GM19468 (cell line): ENCODE results near the gene EIF3L.

ENCODE experiments used
- ATAC-seq: cut with Tn5 transposase; IDR thresholded peaks from one replicate; pipeline ENCODE4 v1.9.1; 2021; ENCODE audit warnings: mild to moderate bottlenecking, moderate library complexity, moderate number of reproducible peaks; ENCODE audit not compliant: unreplicated experiment; ENCODE audit errors: extremely low read depth

EIF3L gene

DNA sequence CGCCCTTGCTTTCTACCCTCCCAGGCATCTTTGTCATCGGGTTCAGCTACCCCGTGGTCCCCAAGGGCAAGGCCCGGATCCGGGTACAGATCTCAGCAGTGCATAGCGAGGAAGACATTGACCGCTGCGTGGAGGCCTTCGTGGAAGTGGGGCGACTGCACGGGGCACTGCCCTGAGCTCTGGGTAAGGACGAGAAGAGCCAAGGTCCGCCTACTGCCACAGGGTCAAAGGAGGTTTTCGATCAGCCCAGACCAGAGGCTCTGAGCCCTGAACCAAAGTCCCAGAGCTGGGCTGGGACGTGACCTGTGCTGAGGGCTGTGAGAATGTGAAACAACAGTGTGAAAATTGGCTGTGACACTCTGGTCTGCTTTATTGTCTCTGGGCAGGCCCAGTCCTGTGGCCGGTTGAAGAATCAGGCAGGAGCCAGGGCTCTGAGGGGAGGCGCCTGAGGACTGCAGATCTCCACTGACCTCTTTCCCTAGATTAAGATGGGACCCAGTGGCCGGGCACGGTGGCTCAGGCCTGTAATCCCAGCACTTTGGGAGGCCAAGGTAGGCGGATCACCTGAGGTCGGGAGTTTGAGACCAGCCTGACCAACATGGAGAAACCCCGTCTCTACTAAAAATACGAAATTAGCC is 32.6 kb upstream of the EIF3L start:
- ATAC-seq = no peak

DNA sequence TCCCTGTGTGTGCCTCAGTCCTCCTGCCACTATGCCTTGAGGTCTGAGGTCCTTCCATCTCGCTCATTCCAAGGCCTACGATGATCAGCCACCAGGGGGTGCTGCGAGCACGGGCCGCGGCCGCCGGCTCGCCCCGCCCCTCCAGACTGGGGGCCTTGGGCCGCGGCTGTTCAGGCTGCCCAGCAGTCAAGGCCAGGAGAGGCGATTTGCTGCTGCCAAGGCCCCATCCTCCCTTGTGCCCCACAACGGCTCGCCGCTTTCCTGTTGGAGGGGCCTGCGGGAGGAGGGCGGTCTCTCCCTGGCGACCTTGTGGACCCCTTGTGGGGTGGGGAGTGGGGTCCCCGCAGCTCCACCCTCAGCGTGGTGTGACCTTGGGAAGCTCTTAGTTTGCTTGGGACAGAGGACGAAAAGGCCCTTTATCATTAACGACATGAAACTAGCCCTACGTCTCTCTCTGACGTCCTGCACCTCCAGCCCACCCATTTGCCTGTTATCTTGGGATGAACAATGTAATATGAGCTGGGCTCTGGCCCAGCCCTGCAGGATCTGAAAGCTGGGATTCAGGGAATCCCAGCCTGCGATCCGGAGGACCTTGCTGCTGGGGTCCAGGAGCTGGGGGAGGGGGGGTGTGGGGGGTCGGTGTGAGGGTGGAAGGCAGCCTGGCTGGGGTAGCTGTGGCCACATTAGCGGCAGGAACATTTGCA is 31.4 kb upstream of the EIF3L start:
- ATAC-seq = no peak

DNA sequence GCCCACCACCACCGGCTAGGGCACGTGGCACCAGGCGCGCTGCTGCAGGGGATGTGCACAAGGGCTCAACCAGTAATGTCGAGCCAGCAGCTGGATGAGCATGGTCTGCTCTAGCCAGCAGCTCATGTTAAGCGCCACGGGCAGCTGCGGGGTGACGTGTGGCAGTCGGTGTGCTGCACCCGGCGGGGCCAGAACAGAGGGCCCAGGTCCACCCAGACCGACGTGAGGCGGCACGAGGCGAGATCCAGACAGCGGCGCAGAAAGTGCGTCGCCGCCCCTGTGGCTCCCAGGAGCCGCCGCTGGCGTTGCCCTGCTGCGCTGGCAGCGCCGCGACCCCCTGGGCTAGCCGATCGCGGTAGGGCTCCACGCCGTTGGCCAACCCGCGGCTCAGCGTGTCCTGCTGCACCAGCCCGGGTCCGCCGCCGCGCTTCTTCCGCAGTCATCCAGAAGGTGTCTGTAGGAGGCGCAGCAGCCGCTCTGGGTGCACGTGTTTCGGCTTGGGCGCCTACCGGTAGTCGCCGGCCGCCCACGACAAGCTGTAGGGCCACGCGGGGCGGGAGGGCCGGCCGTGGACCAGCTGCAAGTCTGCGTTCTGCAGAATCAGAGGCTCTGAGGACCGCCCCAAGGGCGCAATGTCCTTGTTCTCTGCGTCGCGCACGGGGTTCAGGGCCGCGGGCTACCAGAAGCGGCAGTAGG is 30.7 kb upstream of the EIF3L start:
- no peak for ATAC-seq

DNA sequence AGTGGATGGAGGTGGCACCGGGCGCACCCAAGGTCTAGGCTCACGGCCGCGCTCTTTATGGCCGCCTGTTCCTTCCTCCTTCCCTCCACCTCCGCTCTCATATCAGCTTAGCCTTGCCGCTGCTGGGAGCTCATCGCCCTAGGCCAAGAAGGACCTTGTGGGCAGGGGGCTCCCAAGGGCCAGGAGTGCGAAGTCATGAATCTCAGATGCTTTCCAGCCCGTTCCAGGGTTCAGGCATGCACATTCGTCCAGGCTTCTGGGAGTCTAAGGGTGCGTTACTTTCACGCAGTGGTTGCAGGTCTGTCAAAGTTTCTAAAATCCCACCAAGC is 30.1 kb upstream of the EIF3L start:
- no peak for ATAC-seq

GRCh38 chr22:37820350-37820749 is 28.9 kb upstream of the EIF3L start:
- ATAC-seq = no peak

DNA sequence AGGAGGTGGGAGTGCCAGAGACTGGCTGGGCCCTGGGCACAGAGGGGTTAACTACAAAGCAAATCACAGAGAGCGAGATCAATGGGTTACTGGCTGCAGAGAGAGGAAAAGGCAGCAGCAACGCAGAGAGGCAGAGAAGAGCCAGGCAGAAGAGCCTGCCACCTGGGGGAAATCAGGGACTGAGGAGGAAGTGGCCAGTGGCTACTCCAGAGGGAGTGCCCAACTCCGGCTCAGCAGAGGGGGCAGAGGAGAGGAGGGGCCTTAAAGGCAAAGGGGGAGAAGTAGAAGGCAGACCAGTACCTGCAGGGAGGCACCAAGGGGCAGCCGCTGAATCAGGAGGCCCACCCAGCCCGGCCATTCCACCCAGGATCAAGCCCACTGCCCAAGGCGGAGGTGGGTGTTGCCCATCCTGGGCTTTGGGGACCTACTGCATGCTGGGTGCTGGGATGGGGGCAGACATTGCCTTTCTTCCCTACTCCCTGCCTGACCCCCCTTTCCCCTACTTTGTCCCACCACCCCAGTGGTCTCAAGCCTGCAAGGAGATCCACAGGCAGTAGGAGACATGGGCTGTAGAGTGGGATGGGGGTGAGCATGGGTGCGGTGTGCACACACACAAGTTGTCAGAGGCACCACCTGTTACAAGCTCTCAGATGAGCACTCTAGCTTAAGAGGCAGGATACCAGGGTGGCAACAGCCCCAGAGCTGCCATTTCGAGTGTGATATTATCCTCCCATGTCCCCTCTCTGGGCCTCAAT is 27.0 kb upstream of the EIF3L start:
- ATAC-seq = no peak

DNA sequence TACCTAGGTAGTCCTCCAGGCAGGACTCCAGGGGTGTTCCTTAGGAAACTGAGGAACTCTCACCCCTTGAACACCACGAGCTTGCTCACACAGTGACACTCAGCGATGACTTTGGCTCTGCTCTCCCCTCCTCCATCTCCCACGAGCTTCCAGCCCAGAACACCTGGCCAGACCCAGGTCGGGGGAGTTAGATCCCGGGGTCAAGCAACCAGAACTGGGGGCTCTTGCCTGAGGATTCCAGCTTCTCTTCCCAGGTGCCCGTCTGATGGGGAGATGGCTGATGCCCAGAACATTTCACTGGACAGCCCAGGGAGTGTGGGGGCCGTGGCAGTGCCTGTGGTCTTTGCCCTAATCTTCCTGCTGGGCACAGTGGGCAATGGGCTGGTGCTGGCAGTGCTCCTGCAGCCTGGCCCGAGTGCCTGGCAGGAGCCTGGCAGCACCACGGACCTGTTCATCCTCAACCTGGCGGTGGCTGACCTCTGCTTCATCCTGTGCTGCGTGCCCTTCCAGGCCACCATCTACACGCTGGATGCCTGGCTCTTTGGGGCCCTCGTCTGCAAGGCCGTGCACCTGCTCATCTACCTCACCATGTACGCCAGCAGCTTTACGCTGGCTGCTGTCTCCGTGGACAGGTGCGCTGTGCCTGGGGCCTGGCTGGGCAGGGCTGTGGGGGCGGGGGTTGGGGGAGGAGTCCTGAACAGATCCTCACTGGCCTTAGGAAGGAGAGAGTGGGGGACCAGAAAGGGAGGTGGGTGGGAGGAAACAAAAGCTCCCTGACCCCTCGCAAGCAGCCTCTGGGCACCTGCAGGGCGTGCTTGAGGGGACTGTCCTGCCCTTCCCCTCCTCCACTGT is 25.9 kb upstream of the EIF3L start, which contains the start of gene GALR3:
Gene GALR3 (plus strand): TSS at position 249 of the 852 bp plus-strand sequence. CDS start 25 bp downstream, at position 274.
- no peak for ATAC-seq

DNA sequence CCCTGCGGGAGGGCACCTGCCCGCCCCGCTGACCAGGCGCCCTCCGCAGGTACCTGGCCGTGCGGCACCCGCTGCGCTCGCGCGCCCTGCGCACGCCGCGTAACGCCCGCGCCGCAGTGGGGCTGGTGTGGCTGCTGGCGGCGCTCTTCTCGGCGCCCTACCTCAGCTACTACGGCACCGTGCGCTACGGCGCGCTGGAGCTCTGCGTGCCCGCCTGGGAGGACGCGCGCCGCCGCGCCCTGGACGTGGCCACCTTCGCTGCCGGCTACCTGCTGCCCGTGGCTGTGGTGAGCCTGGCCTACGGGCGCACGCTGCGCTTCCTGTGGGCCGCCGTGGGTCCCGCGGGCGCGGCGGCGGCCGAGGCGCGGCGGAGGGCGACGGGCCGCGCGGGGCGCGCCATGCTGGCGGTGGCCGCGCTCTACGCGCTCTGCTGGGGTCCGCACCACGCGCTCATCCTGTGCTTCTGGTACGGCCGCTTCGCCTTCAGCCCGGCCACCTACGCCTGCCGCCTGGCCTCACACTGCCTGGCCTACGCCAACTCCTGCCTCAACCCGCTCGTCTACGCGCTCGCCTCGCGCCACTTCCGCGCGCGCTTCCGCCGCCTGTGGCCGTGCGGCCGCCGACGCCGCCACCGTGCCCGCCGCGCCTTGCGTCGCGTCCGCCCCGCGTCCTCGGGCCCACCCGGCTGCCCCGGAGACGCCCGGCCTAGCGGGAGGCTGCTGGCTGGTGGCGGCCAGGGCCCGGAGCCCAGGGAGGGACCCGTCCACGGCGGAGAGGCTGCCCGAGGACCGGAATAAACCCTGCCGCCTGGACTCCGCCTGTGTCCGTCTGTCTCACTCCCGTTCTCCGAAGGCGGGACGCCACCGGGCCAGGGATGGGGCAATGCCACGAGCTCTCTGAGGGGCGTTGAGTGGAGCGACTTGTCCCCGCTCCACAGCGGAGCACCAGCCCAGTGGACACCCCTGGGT is 24.3 kb upstream of the EIF3L start:
- no peak for ATAC-seq

GRCh38 chr22:37827056-37827455 is 22.2 kb upstream of the EIF3L start:
- no peak for ATAC-seq

DNA sequence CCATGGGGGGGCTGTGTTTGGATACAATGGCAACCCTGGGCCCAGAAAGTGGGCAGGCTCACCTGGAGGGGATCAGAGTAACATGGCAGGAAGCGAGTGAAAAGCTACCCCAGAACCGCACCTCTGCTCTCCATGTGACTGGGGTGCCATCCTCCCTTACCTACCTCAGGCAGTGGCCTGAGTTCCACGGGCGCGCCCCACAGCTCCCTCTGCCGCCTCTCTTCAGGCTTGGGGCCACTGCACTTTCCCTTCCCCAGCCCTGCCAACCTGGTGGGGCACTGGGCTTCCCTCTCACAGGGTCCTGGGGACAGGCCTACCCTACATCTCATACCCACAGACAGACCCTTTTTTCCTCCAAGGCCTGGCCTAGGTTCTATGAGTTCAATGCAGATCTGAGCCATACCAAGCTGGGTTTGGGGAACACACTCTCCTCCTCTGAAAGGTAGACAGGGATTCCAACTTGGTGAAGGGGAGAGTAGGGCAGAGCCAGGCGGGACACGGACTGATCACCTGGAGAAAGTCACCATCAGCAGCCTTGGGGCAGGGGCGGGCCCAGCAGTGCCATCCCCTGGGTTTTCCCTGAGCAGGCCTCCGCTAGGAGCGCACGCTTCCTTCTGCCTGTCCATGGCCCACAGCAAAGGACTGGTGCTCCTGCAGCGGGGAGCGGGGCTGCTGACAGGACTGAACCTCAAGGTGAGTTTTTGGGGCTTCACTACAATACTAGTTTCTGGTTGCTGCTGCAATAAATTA is 19.0 kb upstream of the EIF3L start:
- ATAC-seq = no peak

DNA sequence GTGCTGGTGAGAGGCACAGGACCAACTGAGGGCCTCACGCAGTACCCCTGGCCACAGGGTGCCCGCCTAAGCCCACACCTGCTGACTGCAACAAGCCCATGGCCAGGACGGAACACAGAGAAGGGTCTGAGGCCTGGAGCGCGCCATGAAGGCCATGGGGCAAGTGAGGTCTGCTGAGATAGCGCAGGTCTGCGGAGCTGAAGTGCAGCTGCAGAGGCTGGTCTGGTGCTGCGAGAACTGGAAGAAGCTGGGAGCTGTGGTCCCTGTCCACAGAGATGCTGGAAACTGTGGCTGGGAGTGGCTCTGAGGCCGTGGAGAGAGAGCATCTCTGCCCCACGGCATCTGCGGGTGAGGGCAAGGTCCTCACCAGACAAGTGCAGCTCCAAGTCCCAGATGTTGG is 17.7 kb upstream of the EIF3L start:
- ATAC-seq = no peak

DNA sequence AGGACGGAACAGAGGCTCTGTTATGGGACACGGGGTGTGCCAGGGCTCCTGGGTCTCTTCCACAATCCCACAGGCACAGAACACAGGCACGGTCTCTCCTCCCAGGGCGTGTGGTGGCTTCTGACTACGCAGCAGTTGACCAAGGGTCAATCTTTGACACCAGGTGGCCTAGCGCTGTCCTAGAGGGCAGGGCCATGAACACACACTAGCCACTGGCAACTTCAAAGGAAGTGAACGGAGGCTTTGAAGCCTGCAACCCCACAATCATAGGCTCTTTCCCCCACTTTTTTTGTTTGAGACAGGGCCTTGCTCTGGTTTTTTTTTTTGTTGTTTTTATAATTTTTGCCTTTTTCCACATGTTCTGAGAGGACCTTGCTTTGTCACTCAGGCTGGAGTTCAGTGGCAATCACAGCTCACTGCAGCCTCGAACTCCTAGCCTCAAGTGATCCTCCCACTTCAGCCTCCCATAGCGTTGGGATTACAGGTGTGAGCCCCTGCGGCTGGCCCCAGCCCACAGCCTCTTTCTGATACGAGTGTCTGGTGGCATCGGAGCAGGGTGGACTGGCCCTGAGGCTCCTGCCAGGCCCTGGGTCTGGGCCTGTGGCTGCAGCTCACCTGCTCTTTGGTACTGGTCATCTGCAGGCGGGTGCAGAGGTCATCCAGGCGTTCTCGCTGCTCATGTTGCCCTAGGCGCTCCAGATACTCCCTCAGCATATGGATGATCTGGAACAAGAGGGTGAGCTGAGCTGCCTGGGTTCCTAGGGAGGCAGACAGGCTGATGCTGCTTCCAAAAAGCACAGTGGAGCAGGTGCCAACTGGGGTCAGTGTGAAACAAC is 17.0 kb upstream of the EIF3L start:
- no peak for ATAC-seq

DNA sequence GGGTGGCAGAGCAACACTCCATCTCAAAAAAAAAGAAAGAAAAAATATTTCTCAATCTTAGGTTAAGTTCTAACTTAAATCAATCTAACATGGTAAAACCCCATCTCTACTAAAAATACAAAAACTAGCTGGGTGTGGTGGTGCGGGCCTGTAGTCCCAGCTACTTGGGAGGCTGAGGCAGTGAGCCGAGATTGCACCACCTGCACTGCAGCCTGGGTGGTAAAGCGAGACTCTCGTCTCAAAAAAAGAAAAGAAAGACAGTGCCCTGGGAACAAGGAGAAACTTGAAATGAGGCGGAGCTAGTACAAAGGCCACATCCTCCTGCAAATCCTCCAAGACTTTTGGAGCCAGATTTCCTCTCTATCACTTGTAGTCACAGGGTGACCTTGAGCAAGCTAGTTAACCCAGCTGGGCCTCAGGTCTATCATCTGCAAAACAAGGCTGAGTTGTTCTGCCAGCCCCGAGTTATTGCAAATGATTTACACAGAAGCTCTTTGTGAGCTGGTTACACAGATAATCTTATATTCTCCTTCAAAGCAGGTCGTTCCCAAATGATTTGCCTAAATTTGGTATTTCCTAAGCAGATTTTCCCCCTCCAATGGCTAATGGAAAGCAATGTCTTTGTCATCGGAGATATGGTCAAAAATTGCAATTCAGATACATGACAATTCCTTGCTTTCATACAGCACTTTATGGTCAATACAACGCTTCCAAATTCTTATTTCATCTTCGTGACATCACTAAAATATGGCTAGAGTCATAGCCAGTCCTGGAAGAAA is 7.0 kb upstream of the EIF3L start:
- no peak for ATAC-seq

DNA sequence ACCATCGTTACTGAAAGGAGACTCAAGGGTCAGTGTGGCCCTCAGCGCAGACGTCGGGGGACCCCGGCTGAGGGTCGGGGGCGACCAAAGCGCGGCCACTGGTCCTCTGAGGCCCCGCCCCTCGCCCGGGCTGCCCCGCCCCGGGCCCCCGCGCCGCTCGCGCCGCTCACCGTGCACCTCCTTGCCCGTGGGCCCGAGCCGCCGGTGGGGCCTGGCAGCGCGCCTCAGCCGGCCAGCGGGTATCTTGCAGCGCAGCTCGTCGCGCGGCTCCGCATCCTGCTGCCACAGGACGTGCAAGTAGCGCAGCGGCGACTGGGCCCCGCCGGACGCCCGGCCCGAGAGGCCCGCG is 5.5 kb upstream of the EIF3L start:
- ATAC-seq = peak; percentile 16

GRCh38 chr22:37844904-37845329 is 4.3 kb upstream of the EIF3L start:
- ATAC-seq = no peak

- ATAC-seq = no peak
Observed at GRCh38 chr22:37846433-37846832, 2.8 kb upstream of the EIF3L start.
